IPS-18c (cell line): Measurements from ENCODE around the gene PPEF2.

Experiments
- H3K4me3 ChIP-seq: 2 replicates; pipeline ENCODE4 v1.7.0; 2013; ENCODE audit warnings: low read depth, mild to moderate bottlenecking, low read length, moderate library complexity; ENCODE audit not compliant: insufficient read depth
- H3K9me3 ChIP-seq: one replicate; pipeline ENCODE4 v1.6.1; 2013; ENCODE audit warnings: mild to moderate bottlenecking, low read length, moderate library complexity; ENCODE audit not compliant: control insufficient read depth, insufficient read depth

PPEF2 gene

DNA sequence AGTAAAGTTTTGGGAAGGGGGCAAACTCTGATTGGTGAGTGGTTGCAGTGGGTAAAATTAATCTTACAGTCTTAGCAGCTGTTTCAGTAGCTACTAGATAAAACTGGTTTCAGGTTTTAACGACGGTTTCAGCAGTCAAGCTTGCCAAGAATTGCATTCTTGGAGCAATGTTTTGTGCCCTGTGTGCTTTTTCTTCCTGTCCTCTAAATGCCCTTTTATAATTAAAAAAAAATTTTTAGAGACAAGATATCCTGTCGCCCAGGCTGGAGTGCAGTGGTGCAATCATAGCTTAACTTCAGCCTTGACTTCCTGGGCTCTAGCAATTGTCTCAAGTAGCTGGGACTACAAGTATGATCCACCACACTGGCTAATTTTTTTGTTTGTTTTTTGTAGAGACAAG lies 6.3 kb upstream of the PPEF2 start:
- Histone ChIP-seq H3K4me3 (no peak overlapping the region), H3K9me3 (peaks cover 6% of the 10 kb centered on the region)

GRCh38 chr4:75907966-75908365 lies 5.7 kb upstream of the PPEF2 start:
- Histone ChIP-seq H3K4me3 (no peak overlapping the region), H3K9me3 (peaks cover 6% of the 10 kb centered on the region)

DNA sequence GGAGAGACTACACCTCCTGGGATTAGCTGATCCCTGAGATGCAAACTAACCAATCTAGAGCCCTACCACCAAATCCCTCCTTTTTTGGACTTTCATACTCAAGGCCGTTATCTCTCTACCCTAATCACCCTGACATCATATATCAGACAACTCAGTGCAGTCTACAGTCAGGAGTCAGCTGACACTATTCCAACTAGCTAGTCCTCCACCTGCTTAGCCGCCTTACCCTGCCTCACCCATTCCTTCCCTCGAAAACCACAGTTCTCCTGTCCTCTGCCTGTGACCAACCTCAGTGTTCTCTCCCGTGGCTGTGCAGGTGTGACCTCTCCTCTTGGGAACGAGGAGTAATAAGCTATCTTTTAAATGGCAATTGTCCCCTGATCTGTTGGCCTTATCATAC lies 1.8 kb upstream of the PPEF2 start:
- peaks cover under 1% of the 10 kb centered on the region for H3K9me3 ChIP-seq
- H3K4me3 ChIP-seq = no peak overlapping the region

- Histone ChIP-seq H3K9me3 (peaks cover 4% of the 10 kb centered on the region), H3K4me3 (no peak overlapping the region)
Measured at GRCh38 chr4:75898536-75898935, 3.7 kb downstream of the PPEF2 start.

DNA sequence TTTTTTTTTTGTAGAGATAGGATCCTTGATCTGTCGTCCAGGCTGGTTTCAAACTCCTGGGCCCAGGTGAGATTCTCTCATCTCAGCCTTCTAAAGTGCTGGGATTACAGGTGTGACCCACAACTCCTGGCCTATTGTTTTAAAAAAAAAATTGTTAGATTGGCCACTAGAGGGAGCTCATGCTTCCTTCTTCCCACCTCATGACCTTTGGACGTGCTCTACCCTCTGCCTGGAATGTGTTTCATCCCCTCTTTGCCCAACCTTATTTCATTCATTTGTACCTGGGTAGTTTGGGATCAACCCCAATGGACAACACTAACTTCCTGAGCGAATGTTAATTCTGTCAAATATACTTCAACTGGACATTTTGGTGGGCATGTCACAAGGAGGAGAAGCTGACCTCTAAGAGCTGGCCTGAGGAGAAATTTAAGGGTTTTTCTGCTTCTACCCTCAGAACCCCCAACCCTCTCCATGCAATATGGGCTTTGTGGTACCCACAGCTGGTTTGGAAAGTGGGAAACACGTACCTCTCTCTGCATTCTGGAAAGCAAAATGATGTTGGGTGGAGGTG lies 6.4 kb downstream of the PPEF2 start:
- Histone ChIP-seq H3K9me3 (peaks cover 4% of the 10 kb centered on the region), H3K4me3 (no peak overlapping the region)

DNA sequence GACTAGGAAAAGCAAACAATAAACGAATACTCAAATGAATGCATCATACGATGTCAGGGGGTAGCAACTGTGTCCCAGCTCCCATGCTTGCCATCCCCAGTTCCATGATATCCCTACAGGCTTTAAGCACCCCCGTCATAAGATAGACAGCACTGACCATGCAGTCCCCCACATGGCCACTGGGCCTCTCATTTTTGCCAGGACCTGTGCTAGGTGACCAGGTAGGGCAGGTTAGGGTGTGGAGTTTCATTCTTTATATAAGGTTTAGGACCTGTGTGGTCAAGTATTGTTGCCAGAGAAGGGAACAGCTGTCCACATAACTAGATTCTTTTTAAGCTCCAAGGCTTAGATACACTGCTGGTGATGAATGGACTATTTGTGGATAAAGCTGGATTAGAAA lies 9.7 kb downstream of the PPEF2 start:
- peaks cover 4% of the 10 kb centered on the region for H3K9me3 ChIP-seq
- no peak overlapping the region for H3K4me3 ChIP-seq

GRCh38 chr4:75891611-75892010 lies 10.6 kb downstream of the PPEF2 start:
- Histone ChIP-seq H3K9me3 (no peaks in the 10 kb centered on the region), H3K4me3 (no peak overlapping the region)

DNA sequence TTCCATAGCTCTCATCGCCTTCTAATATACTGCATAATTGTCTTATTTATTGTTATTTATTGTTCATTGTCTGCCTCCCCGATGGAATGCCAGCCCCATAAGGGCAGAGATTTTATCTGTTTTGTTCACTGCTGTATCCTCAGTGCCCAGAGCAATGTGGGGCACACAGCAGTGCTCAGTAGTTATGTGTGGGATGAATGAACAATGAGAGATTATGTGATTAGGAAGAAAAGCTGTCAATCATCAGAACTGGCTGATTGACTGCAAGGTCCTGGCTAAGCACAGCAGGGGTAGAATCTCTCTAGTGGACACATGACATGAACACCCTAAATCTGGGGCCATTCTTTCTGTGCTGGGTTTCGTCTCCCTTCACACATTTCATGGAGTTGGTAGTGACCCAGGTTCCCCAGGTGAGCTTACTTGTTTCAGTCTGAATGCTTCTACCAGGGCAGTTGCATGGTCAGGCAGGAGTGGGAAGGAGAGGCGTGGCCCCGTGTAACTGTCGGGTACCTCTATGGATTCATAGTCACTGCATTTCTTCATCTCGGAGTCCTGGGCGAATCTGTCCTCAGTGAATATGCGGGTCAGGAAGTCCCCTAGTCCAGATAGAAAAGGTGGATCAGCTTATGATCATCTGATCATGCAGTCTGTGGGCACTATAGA lies 12.6 kb downstream of the PPEF2 start:
- Histone ChIP-seq H3K9me3 (no peaks in the 10 kb centered on the region), H3K4me3 (no peak overlapping the region)

- no peaks in the 10 kb centered on the region for H3K9me3 ChIP-seq
- no peak overlapping the region for H3K4me3 ChIP-seq
Measured at GRCh38 chr4:75886104-75886503, 16.1 kb downstream of the PPEF2 start.

DNA sequence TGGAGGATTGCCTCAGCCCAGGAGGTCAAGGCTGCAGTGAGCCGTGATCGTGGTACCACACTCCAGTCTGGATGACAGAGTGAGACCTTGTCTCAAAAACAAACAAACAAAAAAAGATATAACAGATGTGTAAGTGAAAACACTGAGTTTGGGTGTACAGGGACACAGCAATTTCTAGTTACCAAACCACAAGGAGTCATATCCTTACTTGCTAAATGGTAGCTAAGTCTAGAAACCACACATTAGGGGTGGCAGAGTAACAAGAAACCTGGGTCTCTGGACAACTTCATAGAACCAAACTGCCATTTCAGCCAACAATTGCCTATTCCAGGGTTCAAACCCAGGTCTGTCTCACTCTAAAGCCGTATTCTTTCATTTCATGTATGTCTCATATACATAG lies 20.8 kb downstream of the PPEF2 start:
- H3K4me3 ChIP-seq = no peak overlapping the region
- no peaks in the 10 kb centered on the region for H3K9me3 ChIP-seq

GRCh38 chr4:75880278-75880677 lies 22.0 kb downstream of the PPEF2 start:
- Histone ChIP-seq H3K9me3 (no peaks in the 10 kb centered on the region), H3K4me3 (no peak overlapping the region)

DNA sequence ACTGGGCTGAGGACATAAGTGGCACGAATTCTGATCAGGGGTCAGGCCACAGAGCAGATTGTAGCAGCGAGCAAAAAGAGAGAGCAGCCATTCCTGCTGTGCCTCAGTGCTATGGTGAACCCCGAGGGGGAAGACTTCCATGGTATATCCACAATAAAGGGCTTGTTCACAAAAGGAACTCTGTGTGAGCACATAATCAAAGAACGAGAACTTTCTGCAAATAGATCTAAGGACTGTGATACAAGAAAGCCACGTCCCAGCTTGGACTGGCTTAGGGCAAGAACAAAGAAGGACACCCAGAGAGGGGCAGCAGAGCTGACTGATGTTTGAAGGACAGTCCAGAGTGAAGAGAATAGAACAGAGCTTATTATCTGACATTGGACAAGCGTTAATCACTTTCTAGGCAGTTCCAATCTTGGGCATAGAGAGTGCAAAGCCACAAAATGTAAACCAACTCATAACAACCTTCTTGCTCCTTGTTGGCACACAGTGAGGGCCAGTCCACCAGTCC lies 24.0 kb downstream of the PPEF2 start:
- Histone ChIP-seq H3K4me3 (no peak overlapping the region), H3K9me3 (no peaks in the 10 kb centered on the region)

GRCh38 chr4:75876218-75876617 lies 26.0 kb downstream of the PPEF2 start:
- H3K9me3 ChIP-seq = no peaks in the 10 kb centered on the region
- no peak overlapping the region for H3K4me3 ChIP-seq

DNA sequence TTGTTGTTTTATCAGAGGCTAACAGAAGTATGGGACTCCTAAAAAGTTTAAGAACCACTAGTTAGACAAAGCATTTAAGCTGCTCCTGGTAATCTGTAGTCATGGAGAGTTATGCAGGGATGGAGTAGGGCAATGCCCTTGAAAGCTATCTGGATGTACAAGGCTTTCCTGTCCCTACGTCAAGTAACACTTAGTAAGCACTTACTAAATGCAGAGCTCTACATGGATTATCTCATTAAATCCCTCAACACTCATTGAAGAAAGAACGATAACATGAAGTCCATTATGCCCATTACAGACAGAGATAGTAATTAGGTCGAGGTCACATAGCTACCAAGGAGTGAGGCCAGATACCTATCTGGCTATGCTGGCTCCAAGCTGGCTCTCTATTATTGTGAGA lies 33.2 kb downstream of the PPEF2 start:
- Histone ChIP-seq H3K4me3 (no peak overlapping the region), H3K9me3 (no peaks in the 10 kb centered on the region)

DNA sequence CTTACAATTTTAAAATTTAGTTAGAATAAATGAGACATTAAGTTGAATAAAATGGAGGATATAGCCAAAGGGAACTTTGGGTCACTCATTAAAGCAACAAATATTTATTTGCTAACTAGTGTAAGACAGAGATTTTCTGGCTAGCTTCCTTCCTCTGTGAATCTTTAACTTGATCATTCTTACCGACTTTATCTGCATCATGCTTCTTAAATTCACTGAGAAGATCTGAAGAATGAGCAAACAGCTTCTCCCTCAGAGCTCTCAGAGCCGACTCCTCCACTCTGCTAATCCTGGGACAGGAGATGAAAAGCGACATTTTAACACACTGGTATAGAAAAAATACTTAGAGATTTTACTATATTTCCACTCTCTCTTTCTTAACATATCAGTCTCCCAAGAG lies 35.1 kb downstream of the PPEF2 start:
- H3K9me3 ChIP-seq = no peaks in the 10 kb centered on the region
- H3K4me3 ChIP-seq = no peak overlapping the region

DNA sequence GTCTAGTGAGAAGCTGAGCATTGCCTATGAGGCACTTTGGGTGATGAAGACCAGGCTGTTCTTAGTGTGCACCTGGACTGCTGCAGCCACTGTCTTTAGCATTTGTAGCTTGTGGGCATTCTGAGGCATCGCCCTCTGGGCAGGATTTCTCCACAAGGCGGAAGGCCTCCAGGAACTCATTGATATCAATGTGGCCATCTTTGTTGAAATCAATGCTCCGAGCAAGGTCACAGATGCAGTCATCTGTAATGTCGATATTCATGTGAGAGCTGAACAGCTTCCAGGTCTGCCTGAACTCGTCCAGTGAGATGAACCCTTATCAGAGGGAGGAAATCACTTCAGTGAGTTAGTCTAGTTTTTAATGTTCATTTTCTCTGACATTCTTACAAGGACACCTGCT lies 41.6 kb downstream of the PPEF2 start:
- Histone ChIP-seq H3K4me3 (no peak overlapping the region), H3K9me3 (no peaks in the 10 kb centered on the region)

GRCh38 chr4:75858721-75859120 lies 43.5 kb downstream of the PPEF2 start:
- Histone ChIP-seq H3K4me3 (no peak overlapping the region), H3K9me3 (no peaks in the 10 kb centered on the region)

DNA sequence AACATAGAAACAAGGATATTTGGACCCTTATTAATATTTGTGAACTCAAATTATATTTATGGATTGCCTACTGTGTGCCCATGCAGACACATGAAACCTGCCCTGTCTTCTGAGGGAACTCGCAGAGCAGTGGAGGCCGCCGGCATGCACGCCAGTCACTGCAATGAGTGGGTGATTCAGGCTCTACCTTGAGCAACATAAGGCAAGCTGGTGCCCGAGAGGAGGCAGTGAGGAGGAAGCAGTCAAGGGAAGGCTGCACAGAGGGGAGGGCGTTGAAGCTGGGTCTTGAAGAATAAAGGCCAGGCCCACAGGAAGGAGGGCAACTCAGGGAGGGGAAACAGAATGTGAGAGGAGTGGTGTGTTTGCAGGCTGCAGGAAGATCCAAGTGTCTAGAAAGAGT lies 52.8 kb downstream of the PPEF2 start:
- Histone ChIP-seq H3K9me3 (no peaks in the 10 kb centered on the region), H3K4me3 (no peak overlapping the region)

DNA sequence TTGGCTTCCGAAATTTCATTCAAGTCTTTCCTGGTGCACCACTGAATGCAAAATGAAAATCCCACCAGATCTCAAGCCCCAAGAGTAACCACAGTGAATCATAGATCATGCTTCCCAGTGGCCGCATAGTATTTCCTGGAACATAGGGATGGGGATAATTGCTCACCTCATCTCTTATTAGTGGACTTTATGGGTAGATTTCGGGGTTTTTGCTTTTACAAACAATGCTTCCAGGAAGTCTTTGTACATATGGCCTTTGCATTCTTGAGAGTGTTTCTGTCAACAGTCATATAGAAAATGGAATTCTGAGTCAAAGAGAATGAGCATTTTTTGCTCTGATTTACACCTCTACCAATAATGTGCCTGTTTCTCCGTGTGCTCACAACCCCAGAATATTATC lies 53.4 kb downstream of the PPEF2 start:
- Histone ChIP-seq H3K9me3 (no peaks in the 10 kb centered on the region), H3K4me3 (no peak overlapping the region)
